K562 (cell line): ENCODE results near the gene NUCKS1. TPM values are rescaled to one million over a fixed set of nuclear protein-coding genes. Genes with fewer than 3 reads are reported as not detected.

Experiments
- CBX1 ChIP-seq: sonication (generic); IDR thresholded peaks from 2 replicates; pipeline ENCODE4 v1.6.1; 2016; ENCODE audit warnings: antibody characterized with exemption, low read depth, mild to moderate bottlenecking
- COPS2 ChIP-seq: fragments of 450-650 bp; conservative IDR thresholded peaks from 2 replicates; pipeline ENCODE4 v1.6.1; 2016; ENCODE audit warnings: mild to moderate bottlenecking, moderate library complexity
- DEAF1 ChIP-seq: fragments of 450-650 bp; formaldehyde crosslinking; IDR thresholded peaks from 2 replicates; pipeline ENCODE4 v1.4.0; 2020; ENCODE audit warnings: mild to moderate bottlenecking, moderate library complexity
- KDM1A ChIP-seq, 2 experiments: fragments of 450-650 bp; IDR thresholded peaks; 2 replicates each; pipeline ENCODE4 v1.6.1; 2016; ENCODE audit warnings: mild to moderate bottlenecking in 2 of 2
- MGA ChIP-seq: fragments of 450-650 bp; IDR thresholded peaks from 2 replicates; pipeline ENCODE4 v1.6.1; 2016; ENCODE audit warnings: mild to moderate bottlenecking, moderate library complexity
- RBBP5 ChIP-seq: fragments of 200-600 bp; sonication (generic); IDR thresholded peaks from 2 replicates; pipeline ENCODE4 v1.6.1; 2012; ENCODE audit warnings: borderline replicate concordance, mild to moderate bottlenecking, low read length, control low read depth, inconsistent platforms; ENCODE audit not compliant: insufficient read depth, poor library complexity, severe bottlenecking
- SIN3A ChIP-seq, 2 experiments: fragments of 150-350 bp in 1 of 2; IDR thresholded peaks; 2 replicates each; pipeline ENCODE4 v1.6.1; 2011 to 2016; ENCODE audit warnings: borderline replicate concordance in 2 of 2, low read depth in 2 of 2, low read length in 2 of 2, mild to moderate bottlenecking in 2 of 2, moderate library complexity in 2 of 2; ENCODE audit not compliant: control insufficient read depth in 1 of 2
- TBP ChIP-seq: optimal IDR thresholded peaks from 2 replicates; pipeline ENCODE3; 2011; ENCODE audit warnings: low read depth, low read length, improper control_type of control experiment
- YBX1 ChIP-seq: fragments of 450-650 bp; IDR thresholded peaks from 2 replicates; pipeline ENCODE4 v1.7.1; 2016; ENCODE audit warnings: mild to moderate bottlenecking
- ZC3H4 ChIP-seq: sonication (generic); formaldehyde crosslinking; IDR thresholded peaks from 2 replicates; pipeline ENCODE4 v1.9.0; 2021; ENCODE audit warnings: missing genetic modification reagents, borderline replicate concordance
- ZNF12 ChIP-seq: sonication (generic); formaldehyde crosslinking; IDR thresholded peaks from 2 replicates; pipeline ENCODE4 v1.4.0; 2020; ENCODE audit warnings: mild to moderate bottlenecking, missing genetic modification reagents
- ZNF395 ChIP-seq: fragments of 200-800 bp; sonication (Bioruptor generic); IDR thresholded peaks from 2 replicates; pipeline ENCODE4 v1.6.1; 2017; ENCODE audit warnings: missing genetic modification characterization, missing compliant biosample characterization
- polyA plus RNA-seq, 8 experiments: library from polyadenylated mRNA; depleted of rRNA in 4 of 8; stranded (reverse) in 5 of 8; unstranded in 3 of 8; fragments of >200 nt; fragmentation: Nextera tagmentation in 2 of 8; fragmentation: Illumina TruSeq in 1 of 8; extraction: Ambion mirVana in 2 of 8; extraction: Trizol in 1 of 8; gene quantifications; 2 replicates each; pipeline versions ENCODE4 v1.2.1 to v1.2.3, GENCODE V29; 2011 to 2014; ENCODE audit warnings: inconsistent platforms in 1 of 8, missing spikeins in 1 of 8
- total RNA-seq, 7 experiments: library from RNA; depleted of rRNA in 6 of 7; stranded (reverse); fragments of >200 nt in 6 of 7; fragmentation: Illumina TruSeq in 2 of 7; extraction: Trizol in 2 of 7; gene quantifications; 2 replicates each; pipeline versions ENCODE4 v1.2.1 to v1.2.3, GENCODE V29; 2011 to 2021; ENCODE audit warnings: low replicate concordance in 1 of 7

The NUCKS1 gene
- total and polyA plus RNA-seq, 9 of the 15 experiments (the other 6 are each of a cell fraction or from before 2014, with no cell fraction given) = 66.7 to 244 (median 149) TPM

GRCh38 chr1:205748403-205749233, 1.4 kb downstream of the NUCKS1 start (continued):
- TF ChIP-seq MGA = no peak
- TF ChIP-seq COPS2 = no peak
- TF ChIP-seq TBP = peak; percentile 1
- TF ChIP-seq KDM1A (IDR thresholded peaks at IDR 0.05) = no peak; a peak in 1 of 4 replicates
- TF ChIP-seq ZNF395 (CRISPR knock-in tag) = no peak; the same call in 1 of the 2 replicates
- TF ChIP-seq YBX1 = no peak
- TF ChIP-seq DEAF1 (CRISPR knock-in tag) = no peak
- TF ChIP-seq SIN3A (IDR thresholded peaks at IDR 0.05; ENCODE audit: borderline replicate concordance in 2 of 2, control insufficient read depth in 1 of 2, low read depth in 2 of 2, low read length in 2 of 2) = 0 out of 4 replicates have a peak, but pooled peaks of 1 of the 2 experiments have one; percentile 15
- peak; percentile 9 for TF ChIP-seq RBBP5
- TF ChIP-seq ZNF12 (CRISPR knock-in tag) = no peak
- no peak for TF ChIP-seq CBX1
- no peak for TF ChIP-seq ZC3H4 (CRISPR knock-in tag)
